ENCODE measurements around the gene AKAP13. TPM values are rescaled to one million over a fixed set of nuclear protein-coding genes. Genes with fewer than 3 reads are reported as not detected.

Gene AKAP13
- total RNA-seq, 4 donors from 2014 or later, result 189 to 405 (median 244) TPM

GRCh38 chr15:85457392-85457968 is 77.1 kb downstream of the AKAP13 start:
- no peaks in the 10 kb centered on the region for H3K27me3 ChIP-seq
- H3K36me3 ChIP-seq, result no peaks in the 10 kb centered on the region
- DNase-seq, result no peak
- no peak overlapping the region for H3K4me3 ChIP-seq (replicated peaks in 1 of 3)
- WGBS, 2 donors, result 89 to 90% methylated on average over 8 of the region's 8 CpGs
- intact Hi-C loops (cut with DNase I), result no loop called here
- peaks cover 5 to 27% of the 10 kb centered on the region in 2 donors for H3K4me1 ChIP-seq
- no peaks in the 10 kb centered on the region for H3K9me3 ChIP-seq
- TF ChIP-seq POLR2A (IDR thresholded peaks at IDR 0.05), result no peak
- TF ChIP-seq, protein P1, sequence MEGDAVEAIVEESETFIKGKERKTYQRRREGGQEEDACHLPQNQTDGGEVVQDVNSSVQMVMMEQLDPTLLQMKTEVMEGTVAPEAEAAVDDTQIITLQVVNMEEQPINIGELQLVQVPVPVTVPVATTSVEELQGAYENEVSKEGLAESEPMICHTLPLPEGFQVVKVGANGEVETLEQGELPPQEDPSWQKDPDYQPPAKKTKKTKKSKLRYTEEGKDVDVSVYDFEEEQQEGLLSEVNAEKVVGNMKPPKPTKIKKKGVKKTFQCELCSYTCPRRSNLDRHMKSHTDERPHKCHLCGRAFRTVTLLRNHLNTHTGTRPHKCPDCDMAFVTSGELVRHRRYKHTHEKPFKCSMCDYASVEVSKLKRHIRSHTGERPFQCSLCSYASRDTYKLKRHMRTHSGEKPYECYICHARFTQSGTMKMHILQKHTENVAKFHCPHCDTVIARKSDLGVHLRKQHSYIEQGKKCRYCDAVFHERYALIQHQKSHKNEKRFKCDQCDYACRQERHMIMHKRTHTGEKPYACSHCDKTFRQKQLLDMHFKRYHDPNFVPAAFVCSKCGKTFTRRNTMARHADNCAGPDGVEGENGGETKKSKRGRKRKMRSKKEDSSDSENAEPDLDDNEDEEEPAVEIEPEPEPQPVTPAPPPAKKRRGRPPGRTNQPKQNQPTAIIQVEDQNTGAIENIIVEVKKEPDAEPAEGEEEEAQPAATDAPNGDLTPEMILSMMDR (IDR thresholded peaks at IDR 0.05), result no peak
- H3K27ac ChIP-seq, result no peak overlapping the region

- Histone ChIP-seq H3K36me3 (no peaks in the 10 kb centered on the region), H3K4me3 (replicated peaks in 1 of 3) (no peak overlapping the region), H3K9me3 (no peaks in the 10 kb centered on the region), H3K27me3 (no peaks in the 10 kb centered on the region), H3K27ac (no peak overlapping the region), H3K4me1 (peaks cover 7 to 21% of the 10 kb centered on the region in 2 donors)
- intact Hi-C loops (cut with DNase I), result no loop called here
- 94 to 97% methylated on average over 2 of the region's 2 CpGs for WGBS, 2 donors
- TF ChIP-seq, protein P1 (IDR thresholded peaks at IDR 0.05), result no peak
- no peak for TF ChIP-seq POLR2A (IDR thresholded peaks at IDR 0.05)
- no peak for DNase-seq
Measured at GRCh38 chr15:85458764-85459163, 78.4 kb downstream of the AKAP13 start.

DNA sequence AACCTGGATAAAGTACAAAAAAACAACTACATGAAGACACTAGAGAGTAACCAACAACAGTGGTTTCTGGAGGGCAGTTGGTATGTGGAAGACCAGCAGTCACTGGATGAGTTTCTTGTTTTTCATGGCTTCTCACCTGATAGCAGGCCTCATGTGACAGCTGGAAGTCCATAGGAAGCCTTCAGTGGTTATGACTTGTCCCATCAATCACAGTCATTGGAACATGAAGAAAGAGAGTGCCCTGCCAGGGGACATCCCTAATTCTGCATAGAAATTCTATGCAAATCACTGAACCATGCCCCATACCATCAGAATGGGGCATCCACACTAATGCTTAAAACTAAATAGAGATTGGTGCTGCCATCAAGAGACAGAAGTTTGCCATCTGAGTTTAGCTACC is 81.6 kb downstream of the AKAP13 start:
- TF ChIP-seq POLR2A (IDR thresholded peaks at IDR 0.05), result no peak
- TF ChIP-seq, protein P1 (IDR thresholded peaks at IDR 0.05), result no peak
- Histone ChIP-seq H3K36me3 (no peaks in the 10 kb centered on the region), H3K27ac (no peak overlapping the region), H3K9me3 (no peaks in the 10 kb centered on the region), H3K4me1 (peaks cover 10 to 18% of the 10 kb centered on the region in 2 donors), H3K4me3 (replicated peaks in 1 of 3) (no peak overlapping the region), H3K27me3 (no peaks in the 10 kb centered on the region)
- no peak for DNase-seq
- intact Hi-C loops (cut with DNase I), result no loop called here

DNA sequence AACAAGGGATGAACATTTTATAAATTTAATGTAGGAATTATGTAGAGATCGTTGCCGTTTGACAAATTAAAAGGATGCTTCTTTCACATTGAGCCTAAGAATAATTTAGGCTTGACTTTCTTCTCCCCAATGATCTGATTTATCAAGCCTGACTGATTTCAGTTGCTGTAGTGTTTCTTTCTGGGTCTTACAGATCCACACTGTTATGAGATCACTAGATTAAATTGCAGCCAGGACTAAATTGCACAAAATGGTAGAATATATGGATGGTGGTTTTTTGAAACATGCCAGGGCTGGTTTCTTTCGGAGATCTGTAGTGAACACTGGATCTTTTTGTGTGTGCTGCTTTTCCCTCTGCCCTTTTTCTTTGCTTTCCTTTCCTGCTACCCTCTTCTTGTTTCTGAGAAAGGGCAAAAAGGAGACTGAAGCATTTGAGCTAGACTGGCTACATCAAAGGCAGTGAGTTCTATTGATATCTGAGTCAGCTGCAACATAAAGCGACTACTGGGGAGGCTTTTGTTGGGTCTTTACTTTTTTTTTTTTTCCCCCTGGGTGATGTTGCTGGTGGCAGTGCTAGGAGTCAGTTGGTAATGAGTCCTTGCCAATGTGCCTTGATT is 83.0 kb downstream of the AKAP13 start:
- Histone ChIP-seq H3K27me3 (no peaks in the 10 kb centered on the region), H3K9me3 (no peaks in the 10 kb centered on the region), H3K27ac (no peak overlapping the region), H3K4me3 (replicated peaks in 1 of 3) (no peak overlapping the region), H3K4me1 (peaks cover 12 to 26% of the 10 kb centered on the region in 2 donors), H3K36me3 (no peaks in the 10 kb centered on the region)
- TF ChIP-seq, protein P1 (IDR thresholded peaks at IDR 0.05), result no peak
- TF ChIP-seq POLR2A (IDR thresholded peaks at IDR 0.05), result no peak
- no peak for DNase-seq
- intact Hi-C loops (cut with DNase I), result no loop called here
- 94 to 95% methylated on average over 4 of the region's 4 CpGs for WGBS, 2 donors

DNA sequence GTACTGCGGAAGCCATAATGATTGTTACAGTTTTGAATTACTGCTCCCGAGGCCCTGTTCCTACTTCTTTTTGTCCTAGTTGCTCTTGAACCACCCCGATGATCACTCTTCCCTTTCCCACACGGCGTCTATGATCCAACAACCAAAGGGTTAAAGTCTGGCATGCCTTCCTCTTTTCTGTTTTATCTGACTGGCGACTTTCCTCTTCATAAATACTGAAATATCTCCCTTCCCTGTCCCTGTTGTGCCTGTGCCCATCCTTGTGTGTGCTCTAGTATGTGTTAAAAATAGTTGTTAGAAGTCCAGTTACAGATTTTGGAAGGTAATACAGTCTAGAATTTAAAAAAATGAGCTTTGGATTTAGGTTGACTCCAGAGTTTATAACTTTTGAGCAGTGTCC is 83.6 kb downstream of the AKAP13 start:
- intact Hi-C loops (cut with DNase I), result no loop called here
- H3K4me1 ChIP-seq, result peaks cover 18 to 30% of the 10 kb centered on the region in 2 donors
- no peaks in the 10 kb centered on the region for H3K36me3 ChIP-seq
- H3K27me3 ChIP-seq, result no peaks in the 10 kb centered on the region
- TF ChIP-seq, protein P1 (IDR thresholded peaks at IDR 0.05), result no peak
- no peak for TF ChIP-seq POLR2A (IDR thresholded peaks at IDR 0.05)
- WGBS, 2 donors, result 47 to 54% methylated on average over 6 of the region's 6 CpGs
- DNase-seq, result no peak
- no peaks in the 10 kb centered on the region for H3K9me3 ChIP-seq
- no peak overlapping the region for H3K27ac ChIP-seq
- H3K4me3 ChIP-seq (replicated peaks in 1 of 3), result no peak overlapping the region
